MM.1S (cell line): ENCODE results near the gene SPINK8.

Experiments used
- EZH2phosphoT487 ChIP-seq: fragments of 300-600 bp; sonication (generic); IDR thresholded peaks from 2 replicates; pipeline ENCODE4 v1.6.1; 2018; ENCODE audit warnings: antibody characterized with exemption, low read length
- TF ChIP-seq, protein P1 (sequence below): fragments of 300-600 bp; sonication (generic); IDR thresholded peaks from 2 replicates; pipeline ENCODE4 v1.5.1; 2016; ENCODE audit warnings: antibody characterized with exemption, low read length, mixed read lengths

DNA sequence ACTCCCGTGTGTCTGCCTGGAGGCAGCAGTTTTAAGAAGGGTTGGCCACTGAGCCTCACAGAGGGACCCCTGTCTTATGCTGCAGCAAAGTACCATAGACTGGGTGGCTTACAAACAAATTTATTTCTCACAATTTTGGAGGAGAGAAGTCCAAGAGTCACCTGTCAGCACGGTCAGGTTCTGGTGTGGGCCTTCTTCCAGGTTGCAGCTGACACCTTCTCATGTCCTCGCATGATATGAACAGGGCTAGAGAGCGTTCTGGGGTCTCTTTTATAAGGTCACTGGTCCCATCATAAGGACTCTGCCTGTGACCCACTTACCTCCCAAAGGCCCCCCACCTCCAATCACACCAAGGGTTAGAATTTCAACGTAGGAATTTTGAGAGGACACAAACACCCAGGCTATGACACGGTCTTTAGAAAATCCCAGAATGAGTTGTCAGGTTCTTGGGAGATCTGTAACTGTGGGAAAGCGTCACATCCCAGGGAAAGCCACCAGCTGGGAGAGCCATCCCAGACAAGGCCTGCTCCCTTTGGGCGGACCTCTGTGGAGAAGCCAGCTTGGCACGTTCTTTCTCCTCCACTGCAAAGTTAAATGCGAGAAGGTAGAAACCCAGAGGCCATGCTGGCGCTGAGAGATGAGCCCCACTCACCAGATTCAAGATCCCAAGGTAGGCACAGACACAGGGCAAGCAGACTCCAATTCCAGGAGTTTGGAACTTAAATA is 38.4 kb upstream of the SPINK8 start, which contains the start of gene FBXW12:
- TF ChIP-seq EZH2phosphoT487: no peak
- TF ChIP-seq, protein P1, sequence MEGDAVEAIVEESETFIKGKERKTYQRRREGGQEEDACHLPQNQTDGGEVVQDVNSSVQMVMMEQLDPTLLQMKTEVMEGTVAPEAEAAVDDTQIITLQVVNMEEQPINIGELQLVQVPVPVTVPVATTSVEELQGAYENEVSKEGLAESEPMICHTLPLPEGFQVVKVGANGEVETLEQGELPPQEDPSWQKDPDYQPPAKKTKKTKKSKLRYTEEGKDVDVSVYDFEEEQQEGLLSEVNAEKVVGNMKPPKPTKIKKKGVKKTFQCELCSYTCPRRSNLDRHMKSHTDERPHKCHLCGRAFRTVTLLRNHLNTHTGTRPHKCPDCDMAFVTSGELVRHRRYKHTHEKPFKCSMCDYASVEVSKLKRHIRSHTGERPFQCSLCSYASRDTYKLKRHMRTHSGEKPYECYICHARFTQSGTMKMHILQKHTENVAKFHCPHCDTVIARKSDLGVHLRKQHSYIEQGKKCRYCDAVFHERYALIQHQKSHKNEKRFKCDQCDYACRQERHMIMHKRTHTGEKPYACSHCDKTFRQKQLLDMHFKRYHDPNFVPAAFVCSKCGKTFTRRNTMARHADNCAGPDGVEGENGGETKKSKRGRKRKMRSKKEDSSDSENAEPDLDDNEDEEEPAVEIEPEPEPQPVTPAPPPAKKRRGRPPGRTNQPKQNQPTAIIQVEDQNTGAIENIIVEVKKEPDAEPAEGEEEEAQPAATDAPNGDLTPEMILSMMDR: no peak
